Liver (tissue), 9 donors: ENCODE results near the gene TRMT61B. TPM values are rescaled to one million over a fixed set of nuclear protein-coding genes. Genes with fewer than 3 reads are reported as not detected.

ENCODE experiments used
- DNase-seq: peaks from one replicate; pipeline ENCODE4 v3.0.0-alpha.2; 2017; ENCODE audit warnings: low spot score
- H3K27ac ChIP-seq, 2 donors: one replicate each; pipeline ENCODE4 v1.7.0; 2013; ENCODE audit warnings: inconsistent platforms in 2 of 2, low read length in 2 of 2, control low read depth in 1 of 2, low read depth in 1 of 2, mild to moderate bottlenecking in 1 of 2
- H3K27me3 ChIP-seq, 4 donors: one replicate each; pipeline versions ENCODE4 v1.6.1 to v1.7.0; 2013; ENCODE audit warnings: low read length in 3 of 4, inconsistent platforms in 1 of 4, mild to moderate bottlenecking in 1 of 4, moderate library complexity in 1 of 4; ENCODE audit not compliant: control insufficient read depth in 4 of 4, insufficient read depth in 4 of 4
- H3K36me3 ChIP-seq, 4 donors: one replicate each; pipeline versions ENCODE4 v1.6.1 to v1.7.0; 2013; ENCODE audit warnings: low read length in 3 of 4, mild to moderate bottlenecking in 3 of 4, low read depth in 1 of 4, moderate library complexity in 1 of 4; ENCODE audit not compliant: control insufficient read depth in 4 of 4, insufficient read depth in 3 of 4
- H3K4me1 ChIP-seq, 4 donors: one replicate each; pipeline versions ENCODE4 v1.6.1 to v1.7.0; 2013; ENCODE audit warnings: low read length in 3 of 4, mild to moderate bottlenecking in 3 of 4, moderate library complexity in 1 of 4; ENCODE audit not compliant: control insufficient read depth in 4 of 4, insufficient read depth in 4 of 4
- H3K4me3 ChIP-seq, 3 donors: one replicate each; pipeline versions ENCODE4 v1.6.1 to v1.7.0; 2013; ENCODE audit warnings: low read length in 3 of 3, control low read depth in 1 of 3, low read depth in 1 of 3, mild to moderate bottlenecking in 1 of 3
- H3K9ac ChIP-seq, 2 donors: one replicate each; pipeline ENCODE4 v1.7.0; 2013; ENCODE audit warnings: low read length in 2 of 2, mild to moderate bottlenecking in 2 of 2, moderate library complexity in 2 of 2, control low read depth in 1 of 2, low read depth in 1 of 2
- H3K9me3 ChIP-seq, 4 donors: one replicate each; pipeline versions ENCODE4 v1.6.1 to v1.7.0; 2013; ENCODE audit warnings: low read length in 3 of 4; ENCODE audit not compliant: control insufficient read depth in 4 of 4
- EGR1 ChIP-seq, 2 donors: IDR thresholded peaks; 2 replicates each; pipeline ENCODE4 v1.6.1; 2016 to 2018; ENCODE audit warnings: antibody characterized with exemption in 2 of 2, low read depth in 2 of 2
- FOXA1 ChIP-seq: IDR thresholded peaks from 2 replicates; pipeline ENCODE4 v1.6.1; 2016; ENCODE audit warnings: antibody characterized with exemption
- FOXA2 ChIP-seq: IDR thresholded peaks from 2 replicates; pipeline ENCODE4 v1.6.1; 2016; ENCODE audit warnings: antibody characterized with exemption
- GABPA ChIP-seq, 2 donors: IDR thresholded peaks in 1 of 2; conservative IDR thresholded peaks in 1 of 2; 2 replicates each; pipeline ENCODE4 v1.6.1; 2016; ENCODE audit warnings: antibody characterized with exemption in 2 of 2, mild to moderate bottlenecking in 1 of 2, moderate library complexity in 1 of 2
- HNF4A ChIP-seq, 2 donors: conservative IDR thresholded peaks; 2 replicates each; pipeline ENCODE4 v1.6.1; 2016; ENCODE audit warnings: antibody characterized with exemption in 2 of 2, mild to moderate bottlenecking in 2 of 2
- HNF4G ChIP-seq: IDR thresholded peaks from 2 replicates; pipeline ENCODE4 v1.6.1; 2016; ENCODE audit warnings: antibody characterized with exemption
- JUND ChIP-seq, 2 donors: IDR thresholded peaks; 2 replicates each; pipeline ENCODE4 v1.6.1; 2016; ENCODE audit warnings: antibody characterized with exemption in 2 of 2
- NR2F2 ChIP-seq: IDR thresholded peaks from 2 replicates; pipeline ENCODE4 v1.6.1; 2016; ENCODE audit warnings: antibody characterized with exemption
- RAD21 ChIP-seq, 2 donors: IDR thresholded peaks; 2 replicates each; pipeline ENCODE4 v1.6.1; 2016; ENCODE audit warnings: antibody characterized with exemption in 2 of 2, mild to moderate bottlenecking in 2 of 2
- RXRA ChIP-seq, 2 donors: IDR thresholded peaks; 2 replicates each; pipeline ENCODE4 v1.6.1; 2017 to 2018; ENCODE audit warnings: antibody characterized with exemption in 2 of 2, mild to moderate bottlenecking in 1 of 2
- SP1 ChIP-seq: IDR thresholded peaks from 2 replicates; pipeline ENCODE4 v1.6.1; 2018; ENCODE audit warnings: antibody characterized with exemption, mild to moderate bottlenecking
- TAF1 ChIP-seq: conservative IDR thresholded peaks from 2 replicates; pipeline ENCODE4 v1.6.1; 2016; ENCODE audit warnings: antibody characterized with exemption, mild to moderate bottlenecking
- WGBS: extraction: QIAGEN DNeasy Blood & Tissue Kit; methylation state at CpG from one replicate; pipeline ENCODE4 v1.1.7; 2013; 5-methylcytosine and 5-hydroxymethylcytosine counted together
- polyA plus RNA-seq, 2 donors: library from polyadenylated mRNA; stranded (reverse) in 1 of 2; unstranded in 1 of 2; fragments of 200-250 nt in 1 of 2; fragments of >200 nt in 1 of 2; fragmentation: Nextera tagmentation in 1 of 2; extraction: Ambion mirVana in 1 of 2; gene quantifications; one replicate each; pipeline versions ENCODE4 v1.2.1 to v1.2.3, GENCODE V29; 2013 to 2015
- total RNA-seq, 2 donors: library from RNA; depleted of rRNA; stranded (reverse); fragments of >200 nt; gene quantifications; one replicate each; pipeline ENCODE4 v1.2.3, GENCODE V29; 2014
- TF ChIP-seq, protein P1 (sequence below): fragments of 150-350 bp; IDR thresholded peaks from 2 replicates; pipeline ENCODE4 v1.5.1; 2017; ENCODE audit warnings: improper control_type of control experiment, low read depth, low read length; ENCODE audit not compliant: missing input control
- TF ChIP-seq, protein P2 (sequence below): IDR thresholded peaks from 2 replicates; pipeline ENCODE4 v1.6.1; 2016; ENCODE audit warnings: antibody characterized with exemption
- TF ChIP-seq, protein P3 (sequence below): IDR thresholded peaks from 2 replicates; pipeline ENCODE4 v1.6.1; 2016; ENCODE audit warnings: antibody characterized with exemption, mild to moderate bottlenecking
- TF ChIP-seq, protein P4 (sequence below): IDR thresholded peaks from 2 replicates; pipeline ENCODE4 v1.6.1; 2016; ENCODE audit warnings: antibody characterized with exemption
- donor health status: healthy.
- donor health status: healthy.
- donor health status: healthy.
- donor health status: healthy.
- donor health status: healthy.

The TRMT61B gene
- total and polyA plus RNA-seq, 4 donors = 7.6 to 10.6 (median 9.7) TPM

DNA sequence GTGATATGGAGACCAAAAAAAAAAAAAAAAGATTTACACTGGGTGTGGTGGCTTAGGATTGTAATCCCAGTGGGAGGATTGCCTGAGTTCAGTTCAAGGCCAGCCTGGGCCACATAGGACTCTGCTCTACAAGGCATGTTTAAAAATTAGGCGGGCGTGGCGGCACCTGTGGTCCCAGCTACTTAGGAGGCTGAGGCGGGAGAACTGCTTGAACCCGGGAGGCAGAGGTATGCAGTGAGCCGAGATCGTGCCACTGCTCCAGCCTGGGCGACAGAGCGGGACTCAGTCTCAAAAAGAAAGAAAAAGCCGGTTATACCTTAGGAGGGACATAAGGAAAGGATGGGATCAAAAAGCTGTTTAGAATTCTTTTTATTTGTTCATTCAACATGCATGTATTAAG is 60.2 kb downstream of the TRMT61B start:
- Histone ChIP-seq H3K4me3 (no peak overlapping the region), H3K4me1 (peaks cover 0 to 8% (median 5%) of the 10 kb centered on the region in 4 donors), H3K9me3 (no peaks in the 10 kb centered on the region), H3K36me3 (peaks cover 0 to 10% (median 0%) of the 10 kb centered on the region in 4 donors), H3K27ac (no peak overlapping the region), H3K9ac (no peak overlapping the region), H3K27me3 (no peaks in the 10 kb centered on the region)
- DNase-seq = no peak
- TF ChIP-seq EGR1 (IDR thresholded peaks at IDR 0.05; ENCODE audit: low read depth in 2 of 2) (no peak), RXRA (IDR thresholded peaks at IDR 0.05) (no peak), HNF4A (conservative IDR thresholded peaks at IDR 0.05) (no peak)
- 80% methylated on average over 10 of the region's 10 CpGs for WGBS

DNA sequence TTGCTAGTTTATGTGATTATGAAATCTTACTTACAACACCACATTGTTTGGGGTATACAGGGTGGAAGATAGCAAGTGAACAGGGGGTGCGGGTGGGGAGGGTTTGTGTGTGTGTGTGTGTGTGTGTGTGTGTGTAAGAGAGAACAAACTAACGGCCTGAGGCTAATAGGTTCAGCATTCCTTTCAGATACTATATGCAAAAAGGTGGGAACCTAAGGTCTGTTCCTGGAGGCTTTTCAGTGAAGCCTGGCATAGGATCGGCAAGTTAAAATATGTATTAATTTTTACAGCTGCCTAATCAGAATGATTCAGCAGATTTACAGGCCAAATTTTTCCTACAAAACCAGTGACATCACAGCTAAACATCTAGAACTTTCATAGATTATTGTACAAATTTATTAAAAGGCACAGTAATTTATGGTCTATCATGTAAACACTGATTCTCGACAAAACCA is 67.1 kb downstream of the TRMT61B start:
- H3K9me3 ChIP-seq = no peaks in the 10 kb centered on the region
- peaks cover 0 to 2% (median 0%) of the 10 kb centered on the region in 4 donors for H3K4me1 ChIP-seq
- TF ChIP-seq, protein P1, sequence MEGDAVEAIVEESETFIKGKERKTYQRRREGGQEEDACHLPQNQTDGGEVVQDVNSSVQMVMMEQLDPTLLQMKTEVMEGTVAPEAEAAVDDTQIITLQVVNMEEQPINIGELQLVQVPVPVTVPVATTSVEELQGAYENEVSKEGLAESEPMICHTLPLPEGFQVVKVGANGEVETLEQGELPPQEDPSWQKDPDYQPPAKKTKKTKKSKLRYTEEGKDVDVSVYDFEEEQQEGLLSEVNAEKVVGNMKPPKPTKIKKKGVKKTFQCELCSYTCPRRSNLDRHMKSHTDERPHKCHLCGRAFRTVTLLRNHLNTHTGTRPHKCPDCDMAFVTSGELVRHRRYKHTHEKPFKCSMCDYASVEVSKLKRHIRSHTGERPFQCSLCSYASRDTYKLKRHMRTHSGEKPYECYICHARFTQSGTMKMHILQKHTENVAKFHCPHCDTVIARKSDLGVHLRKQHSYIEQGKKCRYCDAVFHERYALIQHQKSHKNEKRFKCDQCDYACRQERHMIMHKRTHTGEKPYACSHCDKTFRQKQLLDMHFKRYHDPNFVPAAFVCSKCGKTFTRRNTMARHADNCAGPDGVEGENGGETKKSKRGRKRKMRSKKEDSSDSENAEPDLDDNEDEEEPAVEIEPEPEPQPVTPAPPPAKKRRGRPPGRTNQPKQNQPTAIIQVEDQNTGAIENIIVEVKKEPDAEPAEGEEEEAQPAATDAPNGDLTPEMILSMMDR = no peak
- TF ChIP-seq JUND (IDR thresholded peaks at IDR 0.05) (no peak), GABPA (IDR thresholded peaks at IDR 0.05 in 1 of 2, conservative IDR thresholded peaks at IDR 0.05 in 1 of 2) (no peak), HNF4G (no peak), FOXA1 (no peak), RAD21 (IDR thresholded peaks at IDR 0.05) (no peak), TAF1 (no peak), RXRA (IDR thresholded peaks at IDR 0.05) (no peak)
- TF ChIP-seq, protein P2, sequence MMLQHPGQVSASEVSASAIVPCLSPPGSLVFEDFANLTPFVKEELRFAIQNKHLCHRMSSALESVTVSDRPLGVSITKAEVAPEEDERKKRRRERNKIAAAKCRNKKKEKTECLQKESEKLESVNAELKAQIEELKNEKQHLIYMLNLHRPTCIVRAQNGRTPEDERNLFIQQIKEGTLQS = no peak
- TF ChIP-seq, protein P3, sequence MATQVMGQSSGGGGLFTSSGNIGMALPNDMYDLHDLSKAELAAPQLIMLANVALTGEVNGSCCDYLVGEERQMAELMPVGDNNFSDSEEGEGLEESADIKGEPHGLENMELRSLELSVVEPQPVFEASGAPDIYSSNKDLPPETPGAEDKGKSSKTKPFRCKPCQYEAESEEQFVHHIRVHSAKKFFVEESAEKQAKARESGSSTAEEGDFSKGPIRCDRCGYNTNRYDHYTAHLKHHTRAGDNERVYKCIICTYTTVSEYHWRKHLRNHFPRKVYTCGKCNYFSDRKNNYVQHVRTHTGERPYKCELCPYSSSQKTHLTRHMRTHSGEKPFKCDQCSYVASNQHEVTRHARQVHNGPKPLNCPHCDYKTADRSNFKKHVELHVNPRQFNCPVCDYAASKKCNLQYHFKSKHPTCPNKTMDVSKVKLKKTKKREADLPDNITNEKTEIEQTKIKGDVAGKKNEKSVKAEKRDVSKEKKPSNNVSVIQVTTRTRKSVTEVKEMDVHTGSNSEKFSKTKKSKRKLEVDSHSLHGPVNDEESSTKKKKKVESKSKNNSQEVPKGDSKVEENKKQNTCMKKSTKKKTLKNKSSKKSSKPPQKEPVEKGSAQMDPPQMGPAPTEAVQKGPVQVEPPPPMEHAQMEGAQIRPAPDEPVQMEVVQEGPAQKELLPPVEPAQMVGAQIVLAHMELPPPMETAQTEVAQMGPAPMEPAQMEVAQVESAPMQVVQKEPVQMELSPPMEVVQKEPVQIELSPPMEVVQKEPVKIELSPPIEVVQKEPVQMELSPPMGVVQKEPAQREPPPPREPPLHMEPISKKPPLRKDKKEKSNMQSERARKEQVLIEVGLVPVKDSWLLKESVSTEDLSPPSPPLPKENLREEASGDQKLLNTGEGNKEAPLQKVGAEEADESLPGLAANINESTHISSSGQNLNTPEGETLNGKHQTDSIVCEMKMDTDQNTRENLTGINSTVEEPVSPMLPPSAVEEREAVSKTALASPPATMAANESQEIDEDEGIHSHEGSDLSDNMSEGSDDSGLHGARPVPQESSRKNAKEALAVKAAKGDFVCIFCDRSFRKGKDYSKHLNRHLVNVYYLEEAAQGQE = no peak
- peaks cover 1 to 24% (median 14%) of the 10 kb centered on the region in 4 donors for H3K36me3 ChIP-seq
- no peak for DNase-seq
- WGBS = 80% methylated on average over 4 of the region's 4 CpGs
- H3K4me3 ChIP-seq = no peak overlapping the region
- no peak overlapping the region for H3K9ac ChIP-seq
- H3K27ac ChIP-seq = no peak overlapping the region
- H3K27me3 ChIP-seq = no peaks in the 10 kb centered on the region

DNA sequence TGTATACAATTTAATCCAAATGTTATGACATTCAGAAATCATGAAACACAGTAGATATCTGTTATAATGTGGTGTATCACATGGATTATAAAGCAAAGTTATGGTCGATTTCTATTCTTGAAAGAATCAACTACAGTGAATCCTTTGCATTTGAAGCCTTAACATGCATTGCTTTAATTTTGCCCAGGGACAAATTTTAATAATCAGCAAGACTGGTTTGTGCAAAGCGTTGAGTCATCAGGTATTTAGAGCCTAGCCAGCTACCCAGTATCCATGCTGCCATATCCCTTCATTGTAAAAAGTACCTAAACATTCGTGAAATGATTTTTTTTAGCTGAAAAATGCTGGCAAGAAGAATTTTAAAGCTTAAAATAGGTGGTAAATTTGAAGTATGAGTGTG is 68.4 kb downstream of the TRMT61B start:
- 94% methylated on average over 3 of the region's 3 CpGs for WGBS
- H3K27ac ChIP-seq = no peak overlapping the region
- TF ChIP-seq SP1 = no peak
- TF ChIP-seq HNF4A (conservative IDR thresholded peaks at IDR 0.05) = no peak
- TF ChIP-seq GABPA (IDR thresholded peaks at IDR 0.05 in 1 of 2, conservative IDR thresholded peaks at IDR 0.05 in 1 of 2) = no peak
- TF ChIP-seq, protein P4, sequence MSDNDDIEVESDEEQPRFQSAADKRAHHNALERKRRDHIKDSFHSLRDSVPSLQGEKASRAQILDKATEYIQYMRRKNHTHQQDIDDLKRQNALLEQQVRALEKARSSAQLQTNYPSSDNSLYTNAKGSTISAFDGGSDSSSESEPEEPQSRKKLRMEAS = no peak
- no peak for TF ChIP-seq FOXA2
- no peak for TF ChIP-seq JUND (IDR thresholded peaks at IDR 0.05)
- no peak for TF ChIP-seq HNF4G
- no peak for TF ChIP-seq EGR1 (IDR thresholded peaks at IDR 0.05; ENCODE audit: low read depth in 2 of 2)
- no peak for TF ChIP-seq NR2F2
- TF ChIP-seq, protein P1 = no peak
- H3K9ac ChIP-seq = no peak overlapping the region
- no peak overlapping the region for H3K4me3 ChIP-seq
- no peak for DNase-seq
- H3K9me3 ChIP-seq = no peaks in the 10 kb centered on the region
- peaks cover 0 to 2% (median 0%) of the 10 kb centered on the region in 4 donors for H3K4me1 ChIP-seq
- H3K36me3 ChIP-seq = peaks cover 1 to 28% (median 14%) of the 10 kb centered on the region in 4 donors
- no peaks in the 10 kb centered on the region for H3K27me3 ChIP-seq
